Esophagus muscularis mucosa (tissue), 4 donors: ENCODE results near the gene SFMBT1. TPM values are rescaled to one million over a fixed set of nuclear protein-coding genes. Genes with fewer than 3 reads are reported as not detected.

Experiments
- DNase-seq: peaks from one replicate; pipeline ENCODE4 v3.0.0-alpha.2; 2017; ENCODE audit errors: extremely low spot score
- H3K27ac ChIP-seq, 4 donors: fragments of 200-600 bp; sonication (generic); replicated peaks in 1 of 4; 1 replicate in 3 of 4; 2 replicates in 1 of 4; pipeline ENCODE4 v1.5.1; 2016 to 2019; ENCODE audit warnings: mild to moderate bottlenecking in 1 of 4
- H3K27me3 ChIP-seq, 4 donors: fragments of 200-600 bp; sonication (generic); one replicate each; pipeline versions ENCODE4 v1.5.1 to v1.6.0; 2016 to 2019
- H3K36me3 ChIP-seq, 4 donors: fragments of 200-600 bp; sonication (generic); one replicate each; pipeline ENCODE4 v1.5.1; 2016 to 2019
- H3K4me1 ChIP-seq, 4 donors: fragments of 200-600 bp; sonication (generic); one replicate each; pipeline ENCODE4 v1.5.1; 2016 to 2019
- H3K4me3 ChIP-seq, 4 donors: fragments of 200-600 bp; sonication (generic); 1 replicate in 2 of 4; 2 replicates in 2 of 4; pipeline ENCODE4 v1.5.1; 2016 to 2019; ENCODE audit warnings: mild to moderate bottlenecking in 4 of 4, moderate library complexity in 1 of 4
- H3K9me3 ChIP-seq, 4 donors: fragments of 200-600 bp; sonication (generic); 1 replicate in 3 of 4; 2 replicates in 1 of 4; pipeline ENCODE4 v1.5.1; 2016 to 2019
- EP300 ChIP-seq: sonication (generic); formaldehyde crosslinking; IDR thresholded peaks from one replicate; pipeline ENCODE4 v1.6.1; 2017; ENCODE audit warnings: antibody characterized with exemption
- POLR2A ChIP-seq: fragments of 450-650 bp; IDR thresholded peaks from one replicate; pipeline ENCODE4 v1.6.1; 2017; ENCODE audit warnings: antibody characterized with exemption, moderate library complexity, mild to moderate bottlenecking, low read depth
- POLR2AphosphoS5 ChIP-seq, 2 donors: sonication (generic); formaldehyde crosslinking; IDR thresholded peaks; one replicate each; pipeline ENCODE4 v1.6.1; 2017; ENCODE audit warnings: antibody characterized with exemption in 2 of 2
- WGBS: methylation state at CpG from one replicate; pipeline ENCODE4 v1.1.5; 2018; 5-methylcytosine and 5-hydroxymethylcytosine counted together
- intact Hi-C: fragments of 100-400 bp; cut with DNase I; formaldehyde crosslinking; loops from one replicate; pipeline ENCODE4 v1.15.1; 2023
- total RNA-seq, 4 donors: library from RNA; depleted of rRNA; stranded (reverse); fragments of >200 nt; gene quantifications; one replicate each; pipeline versions ENCODE4 v1.1.0 to v1.2.1, GENCODE V29; 2016
- TF ChIP-seq, protein P1 (sequence below), 3 experiments: fragments of 200-600 bp in 2 of 3; fragments of 450-650 bp in 1 of 3; sonication (generic) in 2 of 3; IDR thresholded peaks; one replicate each; pipeline ENCODE4 v1.5.1; 2017 to 2019; ENCODE audit warnings: antibody characterized with exemption in 3 of 3, mild to moderate bottlenecking in 2 of 3, moderate library complexity in 1 of 3

Gene SFMBT1
- total RNA-seq, 4 donors from 2014 or later, result 15.4 to 27.6 (median 21.4) TPM

DNA sequence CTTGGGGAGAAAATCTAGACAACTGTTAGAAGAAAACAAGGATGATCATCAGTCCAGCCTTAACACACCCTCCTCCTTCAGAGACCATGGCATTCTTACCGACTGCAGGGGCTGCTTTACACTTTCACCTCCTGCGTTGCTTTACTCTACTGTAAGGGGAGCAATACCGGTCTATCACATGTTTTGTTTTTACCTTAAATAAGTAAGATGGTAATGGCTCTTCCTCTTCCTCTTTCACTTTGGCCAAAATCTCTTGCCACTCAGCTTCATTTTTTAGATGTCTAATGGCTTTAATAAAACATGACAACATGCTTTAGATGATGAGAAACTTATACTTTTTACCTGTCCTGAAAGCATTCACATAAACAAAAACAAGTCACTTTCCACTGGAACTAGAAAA is 115.1 kb downstream of the SFMBT1 start:
- peaks cover 0 to 41% (median 20%) of the 10 kb centered on the region in 4 donors for H3K36me3 ChIP-seq
- H3K27me3 ChIP-seq, result no peaks in the 10 kb centered on the region
- TF ChIP-seq POLR2AphosphoS5 (IDR thresholded peaks at IDR 0.05) (no peak), POLR2A (no peak), EP300 (no peak)
- TF ChIP-seq, protein P1, sequence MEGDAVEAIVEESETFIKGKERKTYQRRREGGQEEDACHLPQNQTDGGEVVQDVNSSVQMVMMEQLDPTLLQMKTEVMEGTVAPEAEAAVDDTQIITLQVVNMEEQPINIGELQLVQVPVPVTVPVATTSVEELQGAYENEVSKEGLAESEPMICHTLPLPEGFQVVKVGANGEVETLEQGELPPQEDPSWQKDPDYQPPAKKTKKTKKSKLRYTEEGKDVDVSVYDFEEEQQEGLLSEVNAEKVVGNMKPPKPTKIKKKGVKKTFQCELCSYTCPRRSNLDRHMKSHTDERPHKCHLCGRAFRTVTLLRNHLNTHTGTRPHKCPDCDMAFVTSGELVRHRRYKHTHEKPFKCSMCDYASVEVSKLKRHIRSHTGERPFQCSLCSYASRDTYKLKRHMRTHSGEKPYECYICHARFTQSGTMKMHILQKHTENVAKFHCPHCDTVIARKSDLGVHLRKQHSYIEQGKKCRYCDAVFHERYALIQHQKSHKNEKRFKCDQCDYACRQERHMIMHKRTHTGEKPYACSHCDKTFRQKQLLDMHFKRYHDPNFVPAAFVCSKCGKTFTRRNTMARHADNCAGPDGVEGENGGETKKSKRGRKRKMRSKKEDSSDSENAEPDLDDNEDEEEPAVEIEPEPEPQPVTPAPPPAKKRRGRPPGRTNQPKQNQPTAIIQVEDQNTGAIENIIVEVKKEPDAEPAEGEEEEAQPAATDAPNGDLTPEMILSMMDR (IDR thresholded peaks at IDR 0.05), result no peak
- DNase-seq, result no peak
- intact Hi-C loops, result loop anchor here (10.0 kb wide), 1 partner anchor 156 kb away; the partner anchor contains the start of genes ITIH1 and NEK4
- no peaks in the 10 kb centered on the region for H3K9me3 ChIP-seq
- H3K4me3 ChIP-seq, result no peak overlapping the region
- peaks cover 0 to 4% (median 0%) of the 10 kb centered on the region in 4 donors for H3K4me1 ChIP-seq
- 92% methylated on average over 3 of the region's 3 CpGs for whole genome bisulfite sequencing
- no peak overlapping the region for H3K27ac ChIP-seq

DNA sequence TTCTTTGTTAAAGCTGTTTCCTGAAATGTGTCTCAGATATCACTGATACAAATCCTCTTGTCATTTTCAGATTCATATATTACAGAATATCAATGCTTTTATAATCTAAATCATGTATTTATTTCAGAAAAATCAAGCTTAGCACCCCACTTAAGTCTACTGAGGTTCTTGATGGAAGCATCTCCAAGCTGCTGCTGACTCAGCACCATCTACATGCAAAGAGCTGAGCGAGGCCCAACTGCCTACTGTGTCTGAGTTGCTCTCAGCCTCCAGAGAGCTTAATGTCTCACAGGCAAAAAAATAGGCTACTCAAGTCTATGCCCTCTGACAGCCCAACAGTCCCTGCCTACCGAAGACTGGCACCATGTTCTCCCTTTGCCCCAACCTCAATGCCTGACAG is 119.3 kb downstream of the SFMBT1 start:
- intact Hi-C loops, result no loop called here
- Histone ChIP-seq H3K4me3 (no peak overlapping the region), H3K36me3 (peaks cover 4 to 67% (median 30%) of the 10 kb centered on the region in 4 donors), H3K27ac (no peak overlapping the region), H3K9me3 (no peaks in the 10 kb centered on the region), H3K27me3 (no peaks in the 10 kb centered on the region), H3K4me1 (no peaks in the 10 kb centered on the region)
- no peak for DNase-seq
- no peak for TF ChIP-seq EP300
- TF ChIP-seq POLR2AphosphoS5 (IDR thresholded peaks at IDR 0.05), result no peak
- TF ChIP-seq POLR2A, result no peak
- TF ChIP-seq, protein P1 (IDR thresholded peaks at IDR 0.05), result no peak
- WGBS, result 84% methylated on average over 2 of the region's 2 CpGs

DNA sequence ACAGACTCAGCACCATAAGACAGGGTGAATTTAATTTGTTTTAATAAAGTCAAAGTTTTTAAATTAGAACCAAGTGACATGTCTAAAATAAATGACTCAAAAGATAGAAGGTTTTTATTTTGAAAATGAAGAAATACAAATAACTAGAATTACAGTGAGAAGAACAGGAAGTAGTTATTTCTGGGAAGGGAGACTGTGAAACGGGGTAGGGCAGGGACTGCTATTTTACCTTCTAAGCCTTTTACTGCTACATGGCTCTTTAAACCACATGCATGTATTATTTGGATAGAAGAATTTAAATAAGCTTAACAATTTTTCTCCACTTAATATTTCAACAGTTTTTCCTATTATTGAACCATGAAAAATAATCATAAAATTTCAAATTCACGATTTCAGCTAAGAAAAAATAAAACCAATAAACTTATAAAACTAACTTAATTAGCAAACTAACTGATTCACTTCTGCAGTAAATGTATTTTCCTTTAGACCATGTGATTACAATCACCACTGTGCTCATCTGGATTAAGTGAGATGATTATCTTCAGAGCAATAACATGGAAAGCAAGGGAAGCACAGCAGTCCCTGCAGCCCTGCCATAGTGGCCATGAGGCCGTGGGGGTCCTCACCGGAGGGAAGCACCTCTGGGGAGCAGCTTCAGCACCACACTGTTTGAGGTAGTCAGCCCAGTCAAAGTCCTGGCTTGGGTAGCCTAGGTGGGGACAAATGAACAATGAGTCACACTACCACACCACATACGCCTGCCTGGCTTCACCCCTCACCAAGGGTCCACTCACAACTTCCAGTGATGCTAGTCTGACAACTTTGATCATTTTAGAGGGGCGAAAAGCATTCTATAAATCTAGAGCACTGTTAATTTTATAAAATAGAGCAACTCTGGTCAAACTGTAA is 120.2 kb downstream of the SFMBT1 start:
- intact Hi-C loops, result no loop called here
- TF ChIP-seq EP300 (no peak), POLR2A (no peak), POLR2AphosphoS5 (IDR thresholded peaks at IDR 0.05) (no peak)
- TF ChIP-seq, protein P1 (IDR thresholded peaks at IDR 0.05), result no peak
- Histone ChIP-seq H3K27ac (no peak overlapping the region), H3K4me3 (no peak overlapping the region), H3K9me3 (no peaks in the 10 kb centered on the region), H3K36me3 (peaks cover 10 to 70% (median 37%) of the 10 kb centered on the region in 4 donors), H3K4me1 (no peaks in the 10 kb centered on the region), H3K27me3 (no peaks in the 10 kb centered on the region)
- WGBS, result 70% methylated on average over 6 of the region's 6 CpGs
- no peak for DNase-seq

DNA sequence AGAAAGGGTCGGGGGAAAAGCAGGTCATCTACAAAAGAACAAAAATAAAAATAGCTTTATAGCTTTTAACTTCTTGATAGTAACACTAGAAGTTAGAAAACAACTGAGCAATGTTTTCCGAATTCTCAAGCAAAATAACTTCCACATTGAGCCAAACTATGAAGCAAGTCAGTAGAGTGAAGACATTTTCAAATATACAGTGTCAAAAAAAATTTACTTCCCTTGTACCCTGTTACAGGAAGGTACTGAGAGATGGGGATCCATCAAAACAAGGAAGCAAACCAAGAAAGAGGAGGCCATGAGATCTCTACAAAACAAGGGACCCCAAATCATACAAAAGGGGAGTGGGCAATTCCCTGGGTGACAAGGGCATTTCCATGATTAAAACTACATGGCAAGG is 121.9 kb downstream of the SFMBT1 start:
- no peaks in the 10 kb centered on the region for H3K4me1 ChIP-seq
- peaks cover 10 to 73% (median 43%) of the 10 kb centered on the region in 4 donors for H3K36me3 ChIP-seq
- no peak overlapping the region for H3K27ac ChIP-seq
- H3K9me3 ChIP-seq, result no peaks in the 10 kb centered on the region
- H3K27me3 ChIP-seq, result no peaks in the 10 kb centered on the region
- intact Hi-C loops, result no loop called here
- WGBS, result 89% methylated on average over 2 of the region's 2 CpGs
- no peak overlapping the region for H3K4me3 ChIP-seq
- no peak for DNase-seq
- TF ChIP-seq EP300, result no peak
- TF ChIP-seq POLR2A, result no peak
- no peak for TF ChIP-seq POLR2AphosphoS5 (IDR thresholded peaks at IDR 0.05)
- TF ChIP-seq, protein P1 (IDR thresholded peaks at IDR 0.05), result no peak
